HG03378 (cell line): ENCODE results near the gene PRCD.
"Not testable (repeated sequence)": the region's sequence is repeated elsewhere in the genome, so short reads cannot be mapped to it uniquely, and the experiment has no call there.

Experiments
- ATAC-seq: cut with Tn5 transposase; IDR thresholded peaks from one replicate; pipeline ENCODE4 v1.9.1; 2021; ENCODE audit warnings: mild to moderate bottlenecking, moderate library complexity; ENCODE audit not compliant: unreplicated experiment

The PRCD gene

DNA sequence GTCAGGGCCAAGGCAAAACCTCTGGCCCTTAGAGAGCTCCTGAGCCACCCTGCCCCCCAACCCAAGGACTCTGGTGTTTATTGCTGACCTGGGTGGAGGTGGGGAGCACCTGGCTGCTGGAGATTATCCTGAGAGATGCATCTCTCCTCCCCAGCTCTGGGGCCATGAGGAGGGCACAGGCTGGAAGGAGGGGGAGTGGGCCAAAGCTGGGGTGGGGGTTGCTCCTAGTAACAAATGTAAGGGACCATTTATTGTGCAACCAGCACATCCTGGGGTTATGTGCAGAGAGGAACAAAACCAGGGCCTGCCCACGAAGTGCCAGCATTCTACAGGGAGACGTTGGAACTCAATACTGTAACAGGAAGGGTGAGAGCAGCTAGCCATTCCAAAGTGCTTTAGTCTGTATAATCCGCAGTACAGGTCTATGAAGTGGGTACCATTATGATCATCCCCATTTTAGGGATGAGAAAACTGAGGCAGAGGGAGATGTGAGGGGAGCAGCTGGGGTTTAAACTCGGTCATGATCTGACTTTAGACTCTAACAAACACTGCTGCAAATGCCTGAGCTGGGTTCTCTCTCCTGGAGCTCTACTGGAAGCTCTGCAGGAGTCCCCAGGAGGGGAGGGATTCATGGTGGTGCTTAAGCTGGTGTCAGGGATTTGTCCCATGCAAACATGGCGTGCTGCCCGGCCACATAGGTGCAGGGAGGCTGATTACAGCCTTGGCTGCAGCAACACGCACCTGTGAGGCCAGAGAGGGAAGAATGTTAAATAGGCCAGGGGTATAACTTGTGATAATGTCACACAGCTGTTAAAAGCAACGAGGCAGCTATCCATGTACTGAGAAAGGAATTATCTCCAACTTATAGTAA, 37.3 kb upstream of the PRCD start:
- no peak for ATAC-seq

DNA sequence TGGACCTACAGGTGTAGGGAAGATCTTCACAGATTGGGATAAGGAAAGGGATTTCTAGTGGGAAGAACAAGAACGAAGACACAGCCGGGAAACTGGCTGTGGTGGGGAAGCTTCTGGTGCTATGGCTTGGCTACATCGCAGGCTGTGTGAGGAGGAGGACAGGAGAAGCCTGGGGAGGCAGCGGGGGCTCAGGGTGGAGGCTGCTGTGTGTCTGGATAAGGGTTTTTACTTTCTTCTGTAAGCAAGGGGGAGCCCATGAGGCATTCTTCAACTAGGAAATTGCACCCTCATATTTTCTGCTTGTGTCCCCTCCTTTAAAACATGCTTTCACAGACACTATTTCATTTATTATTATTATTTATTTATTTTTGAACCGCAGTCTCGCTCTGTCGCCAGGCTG, 35.7 kb upstream of the PRCD start:
- ATAC-seq, result no peak

DNA sequence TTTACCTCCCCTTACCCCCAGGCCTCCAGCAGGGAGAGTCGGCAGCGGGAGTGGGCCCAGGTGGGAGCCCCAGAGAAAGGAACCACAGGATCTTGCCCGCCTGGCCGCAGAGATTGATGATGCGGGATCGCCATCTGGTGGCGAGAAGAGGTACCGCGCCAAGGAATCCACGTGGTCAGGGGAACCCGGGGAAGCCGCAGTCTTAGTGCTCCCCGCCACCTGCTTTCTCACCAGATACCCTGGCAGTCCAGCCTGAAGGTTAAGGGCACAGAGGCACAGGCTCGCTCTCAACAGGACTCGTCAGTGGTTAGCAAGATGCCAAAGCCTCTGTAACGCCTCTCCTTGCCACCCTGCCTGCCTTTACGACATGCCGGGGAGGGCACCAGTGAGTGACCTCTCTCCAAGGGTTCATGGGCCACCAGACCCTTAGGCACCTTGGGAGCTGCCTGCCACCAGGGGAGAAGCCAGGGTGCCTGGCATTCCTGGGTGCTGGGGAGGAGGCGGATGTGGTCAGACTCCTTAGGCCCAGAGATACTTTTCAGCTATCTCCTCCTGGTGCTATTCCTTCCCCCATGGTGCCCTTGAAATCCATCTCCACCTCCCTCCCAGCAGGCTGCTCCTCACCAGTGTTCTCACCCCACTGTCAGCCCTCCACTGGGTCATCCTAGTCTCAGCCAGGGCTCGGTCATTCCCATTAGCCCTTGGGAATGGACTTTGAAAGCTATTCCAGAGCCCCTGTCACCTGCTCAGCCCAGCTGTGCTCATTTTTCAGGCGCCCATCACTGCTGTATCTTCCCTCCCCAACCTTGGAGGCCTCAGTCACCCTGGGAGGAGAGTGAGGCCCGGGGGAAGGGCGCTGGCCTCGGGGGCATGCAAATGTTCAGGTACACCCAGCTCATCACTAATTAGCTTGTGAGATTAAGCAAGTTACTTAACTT, 33.2 kb upstream of the PRCD start:
- no peak for ATAC-seq

DNA sequence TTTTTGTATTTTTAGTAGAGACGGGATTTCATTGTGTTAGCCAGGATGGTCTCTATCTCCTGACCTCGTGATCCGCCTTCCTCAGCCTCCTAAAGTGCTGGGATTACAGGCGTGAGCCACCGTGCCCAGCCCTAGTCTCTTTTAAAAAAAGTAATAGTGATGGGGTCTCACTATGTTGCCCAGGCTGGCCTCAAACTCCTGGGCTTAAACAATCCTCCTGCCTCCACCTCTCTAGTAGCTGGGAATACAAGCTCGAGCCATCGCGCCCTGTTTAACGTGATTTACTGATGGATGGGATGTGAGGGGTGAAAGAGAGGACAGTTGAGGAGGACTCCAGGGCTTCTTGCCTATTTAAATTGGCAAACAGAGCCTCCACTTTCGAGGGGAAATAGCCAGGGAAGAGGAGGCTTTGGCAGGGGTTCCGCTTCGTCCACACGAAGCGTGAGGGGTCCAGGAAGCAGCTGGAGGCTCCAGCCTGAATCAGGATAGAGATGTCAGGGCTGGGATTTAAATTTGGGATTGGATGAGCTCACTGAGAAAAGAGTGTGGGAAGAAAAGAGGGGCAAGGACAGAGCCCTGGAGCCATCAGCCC, 31.3 kb upstream of the PRCD start:
- ATAC-seq, result not testable (repeated sequence)

DNA sequence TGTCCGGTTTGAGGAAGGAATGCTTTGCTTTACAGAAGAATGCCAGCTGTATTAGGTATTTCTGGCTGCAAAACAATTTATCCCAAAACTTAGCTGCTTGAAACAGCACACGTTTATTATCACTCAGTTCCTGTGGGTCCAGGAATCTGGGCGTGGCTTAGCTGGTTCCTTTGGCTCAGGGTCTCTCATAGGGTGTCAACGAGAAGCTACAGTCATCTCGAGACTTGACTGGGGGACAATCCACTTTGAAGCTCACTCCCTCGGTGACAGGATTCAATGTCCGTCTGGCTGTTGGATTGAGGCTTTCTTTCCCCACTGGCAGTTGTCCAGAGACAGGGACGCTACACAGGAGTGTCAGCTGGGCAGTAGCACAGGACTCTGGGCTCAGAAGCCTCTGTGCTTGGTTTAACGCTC, 29.0 kb upstream of the PRCD start:
- ATAC-seq, result no peak

DNA sequence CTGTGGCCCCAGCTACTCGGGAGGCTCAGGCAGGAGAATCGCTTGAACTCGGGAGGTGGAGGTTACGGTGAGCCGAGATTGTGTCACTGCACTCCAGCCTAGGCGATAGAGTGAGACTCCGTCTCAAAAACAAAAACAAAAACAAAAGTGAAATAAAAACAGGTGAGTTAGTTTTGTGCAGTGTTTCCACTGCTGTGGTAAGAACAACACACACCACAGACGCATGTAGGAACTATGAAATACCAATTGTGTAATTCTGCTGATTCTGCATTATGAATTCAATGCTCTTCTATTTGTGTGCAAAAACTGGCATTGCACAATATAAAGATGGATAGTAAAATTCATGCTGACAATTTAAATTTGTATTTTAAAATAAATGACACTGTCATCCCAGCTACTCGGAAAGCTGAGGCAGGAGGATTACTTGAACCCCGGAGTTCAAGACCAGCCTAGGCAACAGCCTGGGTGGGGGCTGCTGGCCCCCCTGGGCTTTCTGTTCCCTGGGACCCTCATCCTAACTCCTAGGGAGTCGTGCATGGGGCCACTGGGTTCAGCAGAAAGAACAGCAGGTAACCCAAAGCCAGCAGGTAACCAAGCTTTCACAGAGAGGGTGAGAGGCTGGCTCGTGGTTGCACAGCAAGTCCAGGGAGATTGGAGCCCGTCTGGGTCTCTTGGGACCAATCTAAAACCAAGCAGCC, 28.0 kb upstream of the PRCD start:
- ATAC-seq, result no peak

DNA sequence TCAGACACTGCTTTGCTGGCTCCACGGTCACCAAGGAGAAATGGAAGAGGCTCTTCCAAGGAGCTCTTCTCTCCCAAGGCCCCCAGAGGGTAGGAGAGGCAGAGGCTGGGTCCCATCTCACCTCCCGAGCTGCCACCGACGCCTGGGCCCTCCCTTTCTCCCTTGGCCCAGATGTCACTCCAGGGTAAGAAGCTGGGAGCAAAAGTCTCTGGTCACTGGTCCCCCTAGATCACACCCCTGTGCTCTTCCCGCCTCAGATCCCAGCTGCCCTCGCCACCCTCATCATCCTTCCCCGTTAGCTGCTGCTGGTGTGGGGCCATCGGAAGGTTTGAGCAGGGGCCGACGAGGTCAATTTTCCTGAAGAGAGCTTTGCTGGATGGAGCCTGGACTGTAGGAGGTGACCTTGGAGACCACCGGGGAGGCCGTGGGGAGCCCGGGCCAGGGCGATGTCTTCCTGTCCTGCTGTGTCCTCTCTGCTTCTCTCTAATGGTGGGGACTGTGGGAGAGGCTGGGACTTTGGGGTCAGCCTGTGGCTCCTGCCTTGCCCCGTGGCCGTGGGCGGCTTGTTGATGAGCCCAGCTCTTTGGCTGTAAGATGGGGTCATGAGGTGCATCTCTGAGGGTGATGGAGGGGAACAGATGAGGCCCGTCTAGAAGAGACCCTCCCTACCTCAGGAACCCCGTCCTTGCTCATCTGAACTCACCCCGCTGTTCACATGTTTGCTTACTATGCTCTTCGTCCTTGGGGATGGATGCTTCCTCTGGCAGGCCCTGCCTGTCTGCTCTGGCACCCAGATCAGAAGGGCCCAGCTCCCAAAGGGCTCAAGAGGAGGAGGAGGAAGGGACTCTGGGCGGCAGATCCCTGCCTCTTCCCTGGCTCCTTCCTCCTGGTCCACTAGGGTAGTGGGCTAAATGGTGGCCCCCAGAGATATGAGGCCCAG, 27.2 kb upstream of the PRCD start:
- ATAC-seq, result no peak

DNA sequence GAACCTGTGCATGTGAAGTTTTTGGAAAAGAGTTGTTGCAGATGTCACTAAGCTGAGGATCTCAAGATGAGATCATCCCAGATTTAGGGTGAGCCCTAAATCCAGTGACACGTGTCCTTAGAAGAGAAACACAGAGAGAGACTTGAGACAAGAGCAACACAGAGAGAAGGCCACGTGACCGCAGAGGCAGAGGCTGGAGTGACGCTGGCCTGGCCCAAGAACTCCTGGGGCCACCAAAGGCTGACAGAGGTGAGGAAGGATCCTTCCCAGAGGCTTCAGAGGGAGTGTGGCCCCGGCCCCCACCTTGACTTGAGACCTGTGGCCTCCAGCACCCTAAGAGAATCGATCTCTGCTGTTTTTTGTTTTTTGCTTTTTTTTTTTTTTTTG, 26.5 kb upstream of the PRCD start:
- ATAC-seq, result no peak

DNA sequence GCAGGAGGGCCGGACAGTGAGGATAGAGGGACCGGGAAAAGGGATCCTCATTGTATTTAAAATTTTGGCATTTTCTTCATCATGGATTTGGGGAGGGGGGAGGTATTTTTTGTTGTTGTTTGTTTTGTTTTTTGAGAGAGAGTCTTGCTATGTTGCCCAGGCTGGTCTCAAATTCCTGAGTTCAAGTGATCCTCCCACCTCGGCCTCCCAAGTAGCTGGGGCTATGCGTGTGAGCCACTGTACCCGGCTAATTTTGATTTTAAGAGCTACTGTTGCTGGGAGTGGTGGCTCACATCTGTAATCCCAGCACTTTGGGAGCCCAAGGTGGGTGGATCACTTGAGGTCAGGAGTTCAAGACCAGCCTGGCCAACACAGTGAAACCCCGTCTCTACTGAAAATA, 25.5 kb upstream of the PRCD start:
- not testable (repeated sequence) for ATAC-seq

DNA sequence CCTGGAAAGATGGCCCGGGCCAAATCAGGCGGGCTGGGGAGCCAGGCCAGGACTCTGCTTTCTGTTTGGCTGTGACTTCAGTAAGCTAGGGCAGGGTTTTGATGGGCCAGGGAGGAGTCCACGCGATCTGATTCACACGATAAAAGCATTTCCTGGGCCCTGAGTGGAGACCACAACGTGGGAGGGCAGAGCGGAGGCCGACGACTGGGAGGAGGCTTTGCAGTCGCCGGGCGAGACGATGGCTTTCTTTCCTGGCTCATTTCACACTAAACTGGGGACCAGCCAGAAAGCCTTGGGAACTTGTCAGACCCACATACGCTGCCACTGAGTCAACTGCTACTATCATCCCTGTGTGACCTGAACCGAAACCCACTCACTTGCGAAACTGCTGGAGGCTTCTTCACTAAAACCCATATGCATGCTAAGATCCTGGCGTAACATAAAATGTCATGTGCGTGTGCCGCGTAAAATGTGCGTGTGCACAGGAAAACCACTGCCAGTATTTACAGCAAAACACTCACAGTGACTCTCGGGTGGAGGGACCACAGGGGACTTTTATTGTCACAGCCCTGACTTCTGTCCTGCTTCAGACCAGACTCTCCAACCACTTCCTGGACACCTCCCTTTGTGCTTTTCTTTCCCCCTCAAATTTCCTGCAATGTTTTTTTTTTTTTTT, 24.4 kb upstream of the PRCD start:
- ATAC-seq, result no peak

DNA sequence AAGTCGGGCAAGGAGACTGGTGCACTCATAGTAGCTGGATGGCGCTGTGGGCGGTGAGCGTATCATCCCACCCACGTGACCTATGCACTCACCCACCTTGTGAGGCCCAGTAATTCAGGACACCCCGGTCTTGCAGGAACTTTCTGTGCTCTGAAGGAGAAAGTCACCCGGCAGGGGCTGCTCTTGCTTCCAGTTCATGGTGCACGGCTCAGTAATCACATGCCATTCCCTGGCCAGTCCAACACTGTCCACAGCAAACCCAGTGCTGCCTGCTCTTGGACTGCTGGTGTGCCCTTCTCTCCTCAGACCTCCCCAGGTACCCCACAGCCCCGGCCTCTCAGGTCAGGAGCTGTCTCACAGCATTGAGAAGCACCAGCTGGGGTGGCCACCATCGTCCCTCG, 22.2 kb upstream of the PRCD start:
- ATAC-seq, result no peak

DNA sequence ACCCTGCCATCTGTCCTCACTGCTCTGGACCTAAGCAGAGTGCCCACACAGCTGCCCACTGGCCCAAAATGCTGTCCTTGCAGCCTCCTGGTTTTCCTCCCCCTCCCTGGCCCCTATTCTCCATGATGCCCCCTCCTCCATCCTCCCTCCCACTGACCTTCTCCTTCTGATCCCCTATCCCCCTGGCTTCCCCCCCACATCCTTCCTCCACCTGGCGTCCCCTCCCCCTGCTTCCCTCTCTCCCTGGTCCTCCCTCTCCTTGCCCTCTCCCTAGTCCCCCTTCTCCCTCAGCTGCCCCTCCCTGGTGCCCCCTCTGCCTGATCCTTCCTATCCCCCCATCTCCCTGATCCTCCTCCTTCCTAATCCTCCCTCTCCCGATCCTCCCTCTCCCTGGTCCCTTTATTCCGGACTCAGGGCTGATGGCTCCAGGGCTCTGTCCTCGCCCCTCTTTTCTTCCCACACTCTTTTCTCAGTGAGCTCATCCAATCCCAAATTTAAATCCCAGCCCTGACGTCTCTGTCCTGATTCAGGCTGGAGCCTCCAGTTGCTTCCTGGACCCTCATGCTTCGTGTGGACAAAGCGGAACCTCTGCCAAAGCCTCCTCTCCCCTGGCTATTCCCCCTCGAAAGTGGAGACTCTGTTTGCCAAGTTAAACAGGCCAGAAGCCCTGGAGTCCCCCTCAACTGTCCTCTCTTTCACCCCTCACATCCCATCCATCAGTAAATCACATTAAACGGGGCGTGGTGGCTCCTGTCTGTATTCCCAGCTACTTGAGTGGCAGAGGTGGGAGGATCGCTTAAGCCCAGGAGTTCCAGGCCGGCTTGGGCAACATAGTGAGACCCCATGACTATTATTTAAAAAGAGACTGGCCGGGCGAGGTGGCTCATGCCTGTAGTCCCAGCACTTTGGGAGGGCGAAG, 20.5 kb upstream of the PRCD start:
- no peak for ATAC-seq

DNA sequence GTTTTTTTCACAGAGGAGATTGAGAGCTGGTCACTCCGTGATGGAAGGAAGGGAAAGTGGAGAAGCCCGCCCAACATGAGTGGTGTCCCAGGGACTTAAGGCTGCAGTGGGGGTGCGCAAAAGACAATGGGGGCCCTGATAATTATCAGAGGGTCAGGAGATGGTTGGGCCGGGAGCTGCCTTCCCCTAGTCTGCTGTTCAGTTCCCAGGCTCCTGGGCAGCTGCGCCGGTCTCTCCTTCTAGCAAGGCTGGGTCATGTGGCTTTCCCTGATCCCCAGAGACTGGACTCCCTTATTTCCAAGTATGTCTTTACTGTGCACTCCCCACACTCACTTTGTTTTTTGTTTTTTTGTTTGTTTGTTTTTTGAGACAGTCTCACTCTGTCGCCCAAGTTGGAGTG, 18.6 kb upstream of the PRCD start:
- ATAC-seq, result no peak

DNA sequence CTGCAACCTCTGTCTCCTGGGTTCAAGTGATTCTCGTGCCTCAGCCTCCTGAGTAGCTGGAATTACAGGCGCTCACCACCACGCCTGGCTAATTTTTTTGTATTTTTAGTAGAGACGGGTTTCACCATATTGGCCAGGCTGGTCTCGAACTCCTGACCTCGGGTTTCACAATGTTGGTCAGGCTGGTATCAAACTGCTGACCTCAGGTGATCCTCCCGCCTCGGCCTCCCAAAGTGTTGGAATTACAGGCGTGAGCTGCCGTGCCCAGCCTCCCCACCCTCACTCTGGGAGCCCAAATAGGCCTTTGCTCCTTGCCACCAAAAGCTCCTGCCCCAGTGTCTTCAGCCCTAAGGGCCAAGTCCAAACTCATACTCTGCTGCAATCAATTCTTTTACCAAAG, 18.2 kb upstream of the PRCD start:
- ATAC-seq, result not testable (repeated sequence)

DNA sequence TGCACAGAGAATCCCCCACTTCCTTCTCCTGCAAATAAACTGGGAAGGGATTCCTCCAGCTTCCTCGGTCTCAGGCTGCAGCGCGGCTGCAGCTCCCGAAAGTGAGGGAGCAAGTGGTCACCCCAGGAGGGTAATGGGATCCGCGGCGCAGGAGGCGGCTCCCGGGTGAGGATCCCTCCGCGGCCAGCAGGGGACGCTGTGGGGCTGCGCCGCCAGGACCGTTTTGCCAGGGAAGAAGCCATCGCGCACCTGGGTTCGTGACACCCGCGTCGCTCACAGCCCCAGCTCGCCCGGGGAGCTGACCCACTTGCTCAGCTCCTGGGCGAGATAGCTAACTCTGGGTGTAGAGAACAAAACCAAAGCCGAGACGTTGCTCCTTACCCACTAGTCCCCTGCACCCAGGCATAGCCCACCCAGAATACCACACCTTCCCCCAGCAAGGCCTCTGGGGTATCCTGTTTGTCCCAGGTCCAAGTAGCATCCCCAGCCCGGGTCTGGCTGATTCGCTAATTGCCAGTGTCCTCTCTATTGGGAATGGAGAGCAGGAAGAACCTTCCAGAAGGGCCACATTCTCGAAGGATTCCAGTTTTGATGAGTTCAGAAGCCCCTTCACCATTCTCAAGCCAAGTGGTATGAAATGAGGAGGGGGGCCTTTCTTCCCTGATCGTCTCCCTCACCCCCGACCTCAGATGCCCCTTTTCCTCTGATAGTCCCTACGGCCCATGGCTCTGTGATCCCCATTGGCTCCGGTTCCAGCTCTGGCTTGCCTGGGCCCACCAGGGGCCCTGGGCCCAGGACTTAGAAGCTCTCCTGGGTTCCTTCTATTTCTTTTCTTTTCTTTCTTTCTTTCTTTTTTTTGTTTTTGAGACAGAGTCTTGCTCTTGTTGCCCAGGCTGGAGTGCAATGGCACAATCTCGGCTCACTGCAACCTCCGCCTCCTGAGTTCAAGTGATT, 16.5 kb upstream of the PRCD start:
- ATAC-seq, result no peak

DNA sequence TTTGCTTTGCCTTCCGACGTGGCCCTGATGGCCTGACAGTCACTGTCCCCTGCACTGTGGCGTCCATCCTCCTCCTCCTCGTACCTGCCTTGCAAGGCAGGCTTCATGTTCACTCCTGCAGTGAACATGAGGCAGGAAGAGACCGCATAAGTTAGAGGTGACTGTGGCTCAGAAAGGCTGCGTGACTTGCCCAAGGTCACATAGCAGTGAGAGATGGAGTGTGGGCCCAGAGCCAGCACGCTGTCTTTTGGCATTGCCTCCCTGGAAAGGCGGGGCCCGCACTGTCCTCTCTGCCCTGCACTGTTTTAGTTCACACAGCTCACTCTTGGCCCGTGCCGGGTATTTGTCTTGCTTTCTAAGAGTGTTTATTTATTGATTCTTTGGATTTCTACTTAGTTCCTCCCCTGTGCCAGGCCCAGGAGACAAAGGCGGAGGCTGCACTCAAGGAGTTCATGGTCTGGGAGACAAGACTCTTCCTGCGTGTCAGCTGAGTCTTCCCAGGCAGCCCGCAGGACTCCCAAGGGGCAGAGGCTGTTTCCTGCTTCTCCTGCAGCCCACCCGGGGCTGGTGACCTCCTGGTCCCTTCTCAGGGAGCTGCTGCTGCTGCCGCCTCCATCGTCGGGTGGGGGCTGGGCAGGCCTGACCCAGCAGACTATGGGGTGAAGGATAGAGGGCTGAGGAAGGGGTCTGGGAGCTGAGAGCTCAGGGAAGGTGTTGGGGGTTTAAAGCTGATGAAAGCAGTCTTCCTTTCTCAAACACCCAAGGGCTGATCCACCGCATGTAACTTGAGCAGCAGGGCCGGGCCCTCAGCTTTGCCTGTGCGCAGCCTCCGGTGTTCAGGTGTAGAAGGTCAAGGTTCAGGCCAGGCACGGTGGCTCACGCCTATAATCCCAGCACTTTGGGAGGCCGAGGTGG, 15.0 kb upstream of the PRCD start:
- no peak for ATAC-seq
